Activated CD4-positive, alpha-beta T cell treated with anti-CD3 and anti-CD28 coated beads, Interleukin-2, amount 10 ng/mL, durations not matched to agents 7 days and 5 days (primary cell): ENCODE results near the gene STK40. TPM values are rescaled to one million over a fixed set of nuclear protein-coding genes. Genes with fewer than 3 reads are reported as not detected.

ENCODE experiments used
- CTCF ChIA-PET: fragments of 350-600 bp; sonication (Branson Sonifier 250); formaldehyde crosslinking; loops from one replicate; lab custom pipeline; 2021; ENCODE audit warnings: antibody characterized with exemption; lab: Charles Lee
- POLR2A ChIA-PET: fragments of 350-600 bp; sonication (Branson Sonifier 250); formaldehyde crosslinking; loops from one replicate; lab custom pipeline; 2021; ENCODE audit warnings: antibody characterized with exemption; lab: Charles Lee
- DNase-seq: peaks from one replicate; pipeline ENCODE4 v3.0.0-alpha.2; 2020
- H3K27ac Mint-ChIP-seq: one replicate; pipeline ENCODE4 v1.8.0; 2021; ENCODE audit warnings: mild to moderate bottlenecking, moderate library complexity, mixed read lengths
- H3K27me3 Mint-ChIP-seq: one replicate; pipeline ENCODE4 v1.8.0; 2021; ENCODE audit warnings: mixed read lengths
- H3K36me3 Mint-ChIP-seq: one replicate; pipeline ENCODE4 v1.8.0; 2021; ENCODE audit warnings: low read depth, mixed read lengths
- H3K4me1 Mint-ChIP-seq: one replicate; pipeline ENCODE4 v1.8.0; 2021; ENCODE audit warnings: mixed read lengths
- H3K4me3 Mint-ChIP-seq: one replicate; pipeline ENCODE4 v1.8.0; 2021; ENCODE audit warnings: mild to moderate bottlenecking, moderate library complexity, mixed read lengths
- H3K9me3 Mint-ChIP-seq: one replicate; pipeline ENCODE4 v1.8.0; 2021; ENCODE audit warnings: mixed read lengths
- total RNA-seq, 2 experiments: library from RNA; stranded (reverse); gene quantifications; one replicate each; pipeline ENCODE4 v1.2.3, GENCODE V29; 2021

Gene STK40
- total RNA-seq, 2 experiments from 2014 or later = 53.7 to 59.1 TPM

DNA sequence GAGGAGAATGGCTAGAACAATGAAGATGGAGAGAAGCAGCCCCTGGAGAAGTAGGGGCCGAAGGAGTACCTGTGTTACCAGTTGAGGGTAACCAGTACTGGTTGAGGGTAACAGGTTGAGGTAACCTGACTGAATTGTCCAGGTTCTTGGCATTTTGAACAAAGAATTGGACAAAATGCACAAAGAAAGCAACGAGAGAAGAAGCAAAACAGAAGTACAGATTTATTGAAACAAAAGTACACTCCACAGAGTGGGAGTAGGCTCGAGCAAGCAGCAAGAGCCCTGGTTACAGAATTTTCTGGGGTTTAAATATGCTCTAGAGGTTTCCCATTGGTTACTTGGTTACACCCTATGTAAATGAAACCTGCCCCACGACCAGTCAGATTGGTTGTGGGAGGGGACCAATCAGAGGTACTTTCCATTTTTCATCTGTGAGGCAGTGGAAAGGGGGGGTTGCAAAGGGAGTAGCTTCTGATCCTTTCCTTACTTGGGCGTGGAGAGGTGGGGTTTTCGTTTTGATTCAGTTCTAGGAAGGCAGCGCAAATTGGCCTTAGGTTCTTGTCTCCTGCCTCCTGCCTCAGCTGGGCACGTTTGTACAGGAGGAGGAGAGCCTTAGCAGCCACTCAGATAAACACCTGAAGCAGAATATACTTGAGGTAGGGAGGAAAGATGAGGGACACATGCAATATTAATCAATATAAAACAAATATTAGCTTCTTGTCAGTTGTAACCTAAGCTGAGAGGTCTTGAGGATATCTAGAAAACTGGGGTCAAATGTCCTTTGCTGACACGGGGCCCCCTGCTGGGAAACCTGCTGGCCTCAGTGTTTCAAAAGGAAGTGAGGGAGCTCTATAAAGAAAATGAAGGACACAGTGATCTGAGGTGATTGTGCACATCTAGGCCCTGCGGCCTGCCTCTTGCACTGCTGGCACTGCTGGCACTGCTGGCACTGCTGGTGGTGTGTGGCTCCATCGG lies 26.2 kb upstream of the STK40 start:
- Mint-ChIP-seq H3K27me3 (no peaks in the 10 kb centered on the region), H3K9me3 (no peaks in the 10 kb centered on the region), H3K36me3 (no peaks in the 10 kb centered on the region), H3K4me3 (peak overlapping the region; percentile 42), H3K27ac (peak overlapping the region; percentile 95), H3K4me1 (peaks cover 29% of the 10 kb centered on the region)
- peak; percentile 88 for DNase-seq
- POLR2A ChIA-PET = interaction anchor here (0.8 to 1.0 kb wide), 3 partner anchors 14 to 45 kb away, joined by 3 to 5 read pairs (median 5); partner anchors contain the start of gene LSM10
- CTCF ChIA-PET = interaction anchor here (0.7 to 3.2 kb wide), 13 partner anchors 8 to 307 kb away, joined by 3 to 16 read pairs (median 4); partner anchors contain the start of gene LSM10

DNA sequence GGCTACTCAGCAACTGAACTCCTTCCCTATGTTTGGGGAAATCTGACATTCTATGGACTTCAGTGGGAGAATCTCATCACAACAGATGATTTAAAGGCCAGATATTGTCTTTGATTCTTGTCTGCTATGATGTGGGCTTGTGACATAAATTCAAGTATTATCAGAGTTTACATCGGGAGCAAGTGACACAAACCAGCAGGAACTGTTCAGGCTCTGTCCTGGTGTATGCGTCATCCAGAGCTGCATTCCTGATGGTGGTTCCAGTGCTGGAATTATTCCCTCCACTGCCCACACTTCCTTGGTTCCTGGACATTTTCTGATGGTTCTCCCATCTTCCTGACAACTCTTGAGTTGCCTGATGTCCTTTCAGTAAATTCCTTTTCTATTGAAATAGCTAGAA lies 22.8 kb upstream of the STK40 start:
- CTCF ChIA-PET = interaction anchor here (0.7 to 1.6 kb wide), 2 partner anchors 22 to 128 kb away, joined by 3 read pairs; no protein-coding TSS in a partner anchor
- Mint-ChIP-seq H3K9me3 (no peaks in the 10 kb centered on the region), H3K27ac (no peak overlapping the region), H3K27me3 (no peaks in the 10 kb centered on the region), H3K36me3 (no peaks in the 10 kb centered on the region), H3K4me1 (peaks cover 34% of the 10 kb centered on the region), H3K4me3 (no peak overlapping the region)
- POLR2A ChIA-PET = no interaction called here
- DNase-seq = no peak

DNA sequence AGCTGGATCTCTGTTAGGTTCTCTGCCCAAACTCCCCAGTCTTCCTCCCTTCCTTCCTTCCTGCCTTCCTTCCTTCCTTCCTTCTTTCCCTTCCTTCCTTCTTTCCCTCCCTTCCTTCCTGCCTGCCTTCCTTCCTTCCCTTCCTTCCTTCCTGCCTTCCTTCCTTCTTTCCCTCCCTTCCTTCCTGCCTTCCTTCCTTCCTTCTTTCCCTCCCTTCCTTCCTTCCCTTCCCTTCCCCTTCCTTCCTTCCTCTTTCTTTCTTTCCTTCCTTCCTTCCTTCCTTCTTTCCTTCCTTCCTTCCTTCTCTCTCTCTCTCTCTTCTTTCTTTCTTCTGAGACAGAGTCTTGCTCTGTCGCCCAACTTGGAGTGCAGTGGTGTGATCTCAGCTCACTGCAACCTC lies 20.7 kb upstream of the STK40 start:
- CTCF ChIA-PET = interaction anchor here (0.7 to 1.8 kb wide), 4 partner anchors 15 to 262 kb away, joined by 3 to 6 read pairs (median 3); no protein-coding TSS in a partner anchor
- H3K27me3 Mint-ChIP-seq = no peaks in the 10 kb centered on the region
- H3K9me3 Mint-ChIP-seq = peaks cover 3% of the 10 kb centered on the region
- DNase-seq = no peak
- H3K4me1 Mint-ChIP-seq = peaks cover 18% of the 10 kb centered on the region
- H3K4me3 Mint-ChIP-seq = no peak overlapping the region
- H3K36me3 Mint-ChIP-seq = peaks cover 1% of the 10 kb centered on the region
- no peak overlapping the region for H3K27ac Mint-ChIP-seq
- POLR2A ChIA-PET = no interaction called here

DNA sequence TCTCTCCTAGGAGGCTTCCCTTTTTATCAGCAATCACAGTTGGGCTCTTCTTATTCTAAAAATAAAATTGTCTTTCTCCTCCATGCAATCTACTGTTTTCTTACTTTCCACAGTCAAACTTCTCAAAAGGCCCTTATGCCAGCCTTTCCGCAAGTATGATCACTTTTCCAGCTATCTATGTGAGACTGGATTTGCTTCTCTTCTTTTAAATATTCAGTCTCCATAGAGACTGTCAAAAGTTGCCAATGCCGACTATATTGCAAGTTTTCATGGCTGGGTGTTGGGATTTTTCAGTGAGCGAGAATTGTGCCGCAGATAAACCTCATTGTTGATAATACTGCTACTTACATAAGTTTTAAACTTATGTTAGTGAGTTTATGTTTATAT lies 16.8 kb upstream of the STK40 start:
- POLR2A ChIA-PET = no interaction called here
- Mint-ChIP-seq H3K4me3 (no peak overlapping the region), H3K4me1 (peaks cover 21% of the 10 kb centered on the region), H3K27ac (no peak overlapping the region), H3K9me3 (peaks cover 3% of the 10 kb centered on the region), H3K36me3 (peaks cover 3% of the 10 kb centered on the region), H3K27me3 (no peaks in the 10 kb centered on the region)
- DNase-seq = no peak
- CTCF ChIA-PET = interaction anchor here (1.0 to 5.8 kb wide), 2 partner anchors 14 to 22 kb away, joined by 3 to 55 read pairs; no protein-coding TSS in a partner anchor

DNA sequence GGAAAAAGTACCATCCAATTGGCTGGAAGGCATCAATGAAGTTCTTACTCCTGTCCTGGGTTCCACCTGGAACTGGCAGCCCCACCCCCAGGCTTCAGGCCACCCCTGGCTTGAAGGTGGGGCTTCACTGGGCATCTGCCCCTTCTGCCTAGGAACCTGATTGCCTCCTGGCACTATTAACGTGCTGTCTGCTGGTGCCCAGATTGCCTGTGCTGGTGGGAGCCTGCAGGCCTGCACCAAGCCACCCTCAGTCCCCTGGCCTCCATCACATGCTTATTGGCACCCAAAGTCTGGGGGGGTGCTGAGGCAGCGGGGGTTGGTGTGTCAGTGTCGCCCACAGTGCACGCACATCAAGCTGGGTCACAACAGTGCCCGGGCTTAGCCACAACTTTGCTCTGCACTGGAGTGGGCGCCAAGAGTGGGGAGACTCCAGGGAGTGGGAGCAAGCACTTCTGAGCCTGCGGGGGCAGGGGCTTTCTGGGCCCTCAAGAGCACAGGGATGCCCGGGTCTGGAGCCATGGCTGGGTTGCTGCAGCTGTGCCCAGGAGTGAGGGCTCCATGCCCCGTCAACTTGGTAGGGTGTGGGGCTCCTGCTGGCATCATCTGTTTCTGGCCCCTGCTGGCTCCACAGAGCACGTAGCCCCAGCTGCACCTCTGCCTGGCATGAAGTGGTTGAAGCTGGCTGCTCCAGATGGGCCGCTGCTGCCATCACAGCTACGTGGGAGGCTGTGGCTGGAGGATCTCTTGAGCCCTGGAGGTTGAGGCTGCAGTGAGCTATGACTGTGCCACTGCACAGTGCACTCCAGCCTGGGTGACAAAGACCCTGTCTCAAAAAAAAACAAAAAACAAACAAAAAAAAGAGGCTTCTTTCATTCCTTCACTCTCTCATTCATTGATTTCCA lies 16.1 kb upstream of the STK40 start:
- Mint-ChIP-seq H3K27me3 (no peaks in the 10 kb centered on the region), H3K27ac (no peak overlapping the region), H3K4me3 (no peak overlapping the region), H3K36me3 (peaks cover 3% of the 10 kb centered on the region), H3K9me3 (peaks cover 3% of the 10 kb centered on the region), H3K4me1 (peaks cover 26% of the 10 kb centered on the region)
- ChIA-PET CTCF (interaction anchor here (0.7 to 5.8 kb wide), 6 partner anchors 10 to 252 kb away, joined by 3 to 55 read pairs (median 4); partner anchors contain the start of gene TRAPPC3), POLR2A (no interaction called here)
- no peak for DNase-seq

DNA sequence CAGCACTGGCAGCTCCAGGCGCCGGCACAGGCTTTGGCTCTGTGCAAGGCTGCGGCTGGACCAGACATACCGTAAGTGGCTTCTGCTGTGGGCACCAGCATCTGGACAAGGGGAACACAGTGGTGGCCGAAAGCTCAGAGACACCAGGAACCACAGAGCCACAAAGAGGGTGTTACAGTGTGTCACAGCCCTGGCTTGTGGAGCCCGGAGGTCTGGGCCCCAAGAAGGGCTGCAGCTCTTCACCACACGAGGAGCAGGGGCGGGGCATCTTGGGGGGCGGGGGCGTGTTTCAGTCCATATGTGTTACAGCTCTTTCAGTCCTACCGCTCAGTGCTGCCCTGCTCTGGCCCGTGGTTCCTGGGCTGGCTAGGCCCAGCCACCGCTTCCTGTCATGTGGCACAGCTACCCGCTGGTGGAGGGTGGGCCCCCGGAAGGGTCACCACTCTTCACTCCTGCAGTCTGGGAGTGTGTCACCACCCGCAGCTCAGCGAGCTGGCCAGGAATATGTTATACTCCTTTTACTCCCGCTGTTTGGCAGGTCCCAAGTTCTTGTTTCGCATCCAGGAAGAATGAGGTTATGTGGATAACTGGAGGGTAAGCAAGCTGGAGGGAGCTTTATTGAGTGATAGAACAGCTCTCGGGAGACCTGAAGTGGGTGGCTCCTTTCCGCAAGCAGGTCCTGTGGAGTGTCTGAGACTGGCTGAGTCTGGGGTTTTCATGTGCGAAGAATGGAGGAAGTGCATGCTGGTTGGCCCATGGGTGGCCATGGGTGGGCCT lies 15.3 kb upstream of the STK40 start:
- no peak overlapping the region for H3K27ac Mint-ChIP-seq
- no peak overlapping the region for H3K4me3 Mint-ChIP-seq
- peaks cover 3% of the 10 kb centered on the region for H3K9me3 Mint-ChIP-seq
- H3K4me1 Mint-ChIP-seq = peaks cover 27% of the 10 kb centered on the region
- ChIA-PET CTCF (interaction anchor here (0.6 to 5.8 kb wide), 6 partner anchors 11 to 469 kb away, joined by 3 to 55 read pairs (median 4); partner anchors contain the start of gene TRAPPC3), POLR2A (no interaction called here)
- no peaks in the 10 kb centered on the region for H3K27me3 Mint-ChIP-seq
- H3K36me3 Mint-ChIP-seq = peaks cover 3% of the 10 kb centered on the region
- peak; percentile 18 for DNase-seq

DNA sequence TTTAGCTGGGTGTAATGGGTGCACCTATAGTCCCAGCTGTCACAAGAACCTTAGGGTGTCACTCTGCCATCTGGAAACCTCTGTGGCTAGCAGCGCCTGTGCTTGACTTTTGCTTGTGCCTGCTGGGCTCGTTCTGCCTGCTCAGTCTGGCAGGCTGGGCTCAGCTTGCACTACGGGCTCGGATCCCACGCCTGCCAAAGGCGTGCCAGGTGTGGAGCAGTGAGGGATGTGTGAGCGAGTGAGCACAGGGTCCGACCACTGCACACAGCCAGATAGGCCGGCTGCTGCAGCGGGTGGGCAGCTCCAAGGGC lies 14.7 kb upstream of the STK40 start:
- DNase-seq = no peak
- Mint-ChIP-seq H3K27ac (no peak overlapping the region), H3K36me3 (peaks cover 3% of the 10 kb centered on the region), H3K9me3 (peaks cover 3% of the 10 kb centered on the region), H3K4me1 (peaks cover 29% of the 10 kb centered on the region), H3K4me3 (no peak overlapping the region), H3K27me3 (no peaks in the 10 kb centered on the region)
- POLR2A ChIA-PET = no interaction called here
- CTCF ChIA-PET = interaction anchor here (0.6 to 5.8 kb wide), 7 partner anchors 11 to 468 kb away, joined by 3 to 55 read pairs (median 5); partner anchors contain the start of gene TRAPPC3

DNA sequence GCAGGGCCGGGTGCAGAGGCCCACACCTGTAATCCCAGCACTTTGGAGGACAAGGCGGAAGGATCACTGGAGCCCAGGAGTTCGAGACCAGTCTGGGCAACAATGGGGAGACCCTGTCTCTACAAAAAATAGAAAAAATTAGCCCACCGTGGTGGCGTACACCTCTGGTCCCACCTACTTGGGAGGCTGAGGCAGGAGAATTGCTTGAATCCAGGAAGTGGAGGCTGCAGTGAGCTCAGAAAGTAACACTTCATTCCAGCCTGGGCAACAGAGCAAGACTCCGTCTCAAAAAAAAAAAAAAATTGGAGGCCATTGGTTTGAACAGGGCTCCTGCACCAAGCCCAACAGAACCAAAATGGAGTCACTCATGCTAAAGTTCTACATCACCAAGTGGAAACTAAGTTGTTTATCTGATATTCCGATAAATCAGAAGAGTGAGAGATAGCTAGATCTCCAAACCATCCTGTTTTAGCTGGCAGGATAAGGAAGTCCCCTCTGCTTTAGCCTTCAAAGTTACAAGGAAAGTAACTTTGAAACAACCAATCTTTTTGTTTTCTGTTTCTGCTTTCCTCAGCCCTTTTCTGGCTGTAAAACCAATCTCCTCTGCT lies 12.8 kb upstream of the STK40 start:
- H3K36me3 Mint-ChIP-seq = peaks cover 10% of the 10 kb centered on the region
- H3K9me3 Mint-ChIP-seq = peaks cover 3% of the 10 kb centered on the region
- peak overlapping the region; percentile 96 for H3K27ac Mint-ChIP-seq
- H3K4me1 Mint-ChIP-seq = peaks cover 35% of the 10 kb centered on the region
- DNase-seq = no peak
- ChIA-PET POLR2A (interaction anchor here (0.7 kb wide), 1 partner anchor 18 kb away, joined by 3 read pairs; no protein-coding TSS in a partner anchor), CTCF (interaction anchor here (0.9 to 5.8 kb wide), 9 partner anchors 10 to 48 kb away, joined by 3 to 55 read pairs (median 5); no protein-coding TSS in a partner anchor)
- H3K4me3 Mint-ChIP-seq = peak overlapping the region; percentile 92
- H3K27me3 Mint-ChIP-seq = no peaks in the 10 kb centered on the region

DNA sequence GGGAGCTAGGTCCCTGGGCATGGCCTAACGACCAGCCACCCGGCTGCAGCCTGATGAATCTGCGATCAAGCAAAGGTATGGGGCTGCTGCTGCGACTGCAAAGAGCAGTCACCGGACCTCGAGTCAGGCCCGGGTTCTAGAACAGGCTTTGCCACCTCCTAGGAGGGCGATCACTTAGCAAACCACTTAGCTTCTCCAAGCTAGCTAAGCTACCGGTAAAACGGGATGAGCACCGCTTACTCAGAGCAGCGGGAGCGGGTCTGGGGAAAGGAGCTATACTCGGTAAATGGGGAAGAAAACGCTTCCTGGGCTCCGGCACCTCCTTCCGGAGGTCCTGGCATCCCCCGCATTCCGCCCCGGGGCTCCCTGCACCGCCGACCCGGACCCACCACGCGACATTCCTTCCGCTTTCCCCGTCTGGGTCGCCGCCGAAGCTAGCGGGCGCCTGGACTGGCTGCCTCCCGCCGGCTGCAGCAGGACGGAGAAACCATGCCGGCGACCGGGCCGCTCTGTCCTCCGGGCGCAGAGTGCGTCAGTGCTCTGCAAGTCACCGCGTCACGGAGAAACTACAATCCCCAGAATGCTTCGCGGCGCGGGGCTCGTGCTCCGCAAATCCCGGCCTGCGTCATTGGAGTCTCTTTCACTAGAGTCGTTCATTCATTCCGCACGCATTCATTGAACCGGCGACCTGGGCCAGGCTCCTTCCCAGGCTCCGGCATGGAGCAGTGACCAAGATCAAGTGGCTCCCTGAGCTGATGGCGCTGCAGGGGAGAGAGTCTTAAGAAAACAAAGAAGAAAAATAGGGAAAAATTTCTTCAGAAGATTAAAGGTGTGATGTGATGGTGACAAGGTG lies 11.9 kb upstream of the STK40 start, which contains the start of gene LSM10:
TSS of gene LSM10 (minus strand) at position 531 of the 853 bp plus-strand sequence. CDS start 3,779 bp downstream, outside the sequence.
- no peaks in the 10 kb centered on the region for H3K27me3 Mint-ChIP-seq
- peak; percentile 91 for DNase-seq
- peaks cover 38% of the 10 kb centered on the region for H3K4me1 Mint-ChIP-seq
- peaks cover 17% of the 10 kb centered on the region for H3K36me3 Mint-ChIP-seq
- H3K9me3 Mint-ChIP-seq = peaks cover 3% of the 10 kb centered on the region
- H3K4me3 Mint-ChIP-seq = peak within 1 kb of the TSS; percentile 92
- peak within 1 kb of the TSS; percentile 96 for H3K27ac Mint-ChIP-seq
- ChIA-PET CTCF (interaction anchor here (0.7 to 5.8 kb wide), 8 partner anchors 9 to 47 kb away, joined by 3 to 55 read pairs (median 4); no protein-coding TSS in a partner anchor), POLR2A (interaction anchor here (0.6 to 0.8 kb wide), 4 partner anchors 11 to 37 kb away, joined by 3 to 6 read pairs (median 3); no protein-coding TSS in a partner anchor)

DNA sequence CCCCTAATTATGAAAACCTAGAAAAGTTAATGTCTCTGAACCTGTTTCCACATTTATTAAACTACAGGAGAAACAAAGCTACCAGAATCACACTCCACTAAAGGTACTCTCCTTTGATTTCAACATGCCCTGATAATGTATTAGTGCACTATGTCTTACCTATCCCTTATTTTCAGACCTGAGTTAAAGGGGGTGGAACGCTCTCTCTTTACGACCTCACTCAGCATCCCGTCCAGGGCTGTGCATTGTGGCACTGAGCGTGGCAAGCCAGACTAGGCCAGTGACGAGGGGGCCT lies 11.3 kb upstream of the STK40 start:
- DNase-seq = no peak
- H3K27ac Mint-ChIP-seq = peak overlapping the region; percentile 96
- H3K4me3 Mint-ChIP-seq = peak overlapping the region; percentile 92
- ChIA-PET POLR2A (interaction anchor here (0.6 to 0.8 kb wide), 2 partner anchors 11 to 38 kb away, joined by 3 to 6 read pairs; no protein-coding TSS in a partner anchor), CTCF (interaction anchor here (0.7 to 5.8 kb wide), 5 partner anchors 9 to 22 kb away, joined by 3 to 55 read pairs (median 6); no protein-coding TSS in a partner anchor)
- H3K27me3 Mint-ChIP-seq = no peaks in the 10 kb centered on the region
- no peaks in the 10 kb centered on the region for H3K9me3 Mint-ChIP-seq
- peaks cover 20% of the 10 kb centered on the region for H3K36me3 Mint-ChIP-seq
- peaks cover 40% of the 10 kb centered on the region for H3K4me1 Mint-ChIP-seq
